ENCODE data around the gene CATSPER3.

Gene CATSPER3

DNA sequence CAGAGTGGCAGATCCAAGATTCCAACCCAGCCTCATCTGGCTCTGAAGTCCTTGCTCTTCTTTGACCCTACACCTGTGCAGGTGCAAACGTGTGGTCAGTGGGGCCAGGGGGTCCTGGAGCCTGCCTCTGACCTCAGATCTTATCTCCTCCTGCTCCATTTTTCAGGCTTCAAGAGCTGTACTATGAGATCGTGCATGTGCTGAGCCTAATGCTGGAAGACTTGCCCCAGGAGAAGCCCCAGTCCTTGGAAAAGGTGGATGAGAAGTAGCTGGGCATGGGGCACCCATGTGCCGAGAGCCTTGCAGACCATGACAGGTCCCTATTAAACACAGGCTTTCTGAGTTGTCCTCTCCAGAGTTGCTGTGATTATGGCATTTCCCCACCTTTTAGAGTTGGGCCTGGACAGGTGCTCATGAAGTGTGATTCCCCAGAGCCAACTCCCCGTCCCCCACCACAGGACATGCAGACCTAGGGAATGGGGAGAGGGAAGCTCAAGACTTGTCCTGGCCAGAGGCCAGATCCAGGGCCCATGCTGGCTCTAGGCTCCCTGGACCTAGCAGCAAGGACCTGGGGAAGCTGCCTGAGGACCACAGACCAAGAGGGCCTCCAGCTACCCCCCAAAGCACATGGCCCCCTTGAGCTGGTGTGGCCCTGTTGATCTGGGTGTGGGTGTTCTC lies 43.8 kb downstream of the CATSPER3 start:
- POLR2A ChIA-PET, result no interaction called here
- no peak for DNase-seq (ENCODE audit: extremely low spot score)
- CTCF ChIA-PET, result interaction anchor here (1.4 kb wide), 1 partner anchor 13 kb away, joined by 3 read pairs; no protein-coding TSS in a partner anchor
- TF ChIP-seq FOXA1 (IDR thresholded peaks at IDR 0.05), result no peak
- no peak for TF ChIP-seq TARDBP (IDR thresholded peaks at IDR 0.05)
- TF ChIP-seq BHLHE40 (IDR thresholded peaks at IDR 0.05; ENCODE audit: borderline replicate concordance), result no peak
- TF ChIP-seq SP1 (IDR thresholded peaks at IDR 0.05), result no peak
- TF ChIP-seq LEF1 (IDR thresholded peaks at IDR 0.05; ENCODE audit: borderline replicate concordance), result no peak
- no peak for TF ChIP-seq HDGF (IDR thresholded peaks at IDR 0.05; ENCODE audit: borderline replicate concordance)
- no peak for TF ChIP-seq L3MBTL2 (conservative IDR thresholded peaks at IDR 0.05)
- TF ChIP-seq SUZ12 (IDR thresholded peaks at IDR 0.05), result no peak
- TF ChIP-seq FOXM1 (IDR thresholded peaks at IDR 0.05; ENCODE audit: borderline replicate concordance), result no peak

DNA sequence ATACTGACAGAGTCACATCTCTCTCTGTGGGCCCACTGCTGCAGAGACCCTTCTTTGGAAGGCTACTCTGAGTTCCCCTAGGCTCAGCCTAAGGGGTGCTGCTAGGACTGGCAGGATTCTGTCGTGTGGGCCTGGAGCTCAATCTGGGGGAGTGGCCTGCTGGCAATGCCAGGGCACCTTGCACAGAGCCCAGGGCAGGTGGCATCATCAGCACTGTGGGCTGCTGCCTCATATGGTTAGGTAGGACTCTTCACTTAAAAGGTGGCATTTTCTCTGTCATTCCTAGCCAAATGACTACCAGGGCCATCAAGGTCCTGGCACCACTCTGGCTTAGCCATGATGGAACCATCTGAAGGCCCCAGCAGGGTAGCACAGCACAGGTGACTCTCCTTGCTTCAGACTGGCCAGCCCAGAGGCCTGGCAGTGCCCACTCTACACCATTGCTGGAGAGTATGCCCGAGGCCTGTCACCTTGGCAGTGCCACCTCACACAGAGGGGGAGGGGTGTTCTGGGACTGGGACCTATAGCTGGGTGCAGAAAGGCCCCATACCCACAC lies 44.4 kb downstream of the CATSPER3 start:
- TF ChIP-seq FOXM1 (IDR thresholded peaks at IDR 0.05; ENCODE audit: borderline replicate concordance) (no peak), ZNF384 (IDR thresholded peaks at IDR 0.05) (no peak), FOXK2 (IDR thresholded peaks at IDR 0.05) (no peak), TARDBP (IDR thresholded peaks at IDR 0.05) (no peak), CTBP1 (IDR thresholded peaks at IDR 0.05; ENCODE audit: borderline replicate concordance) (no peak), BHLHE40 (IDR thresholded peaks at IDR 0.05; ENCODE audit: borderline replicate concordance) (no peak), SUZ12 (IDR thresholded peaks at IDR 0.05) (no peak)
- TF ChIP-seq, protein P1, sequence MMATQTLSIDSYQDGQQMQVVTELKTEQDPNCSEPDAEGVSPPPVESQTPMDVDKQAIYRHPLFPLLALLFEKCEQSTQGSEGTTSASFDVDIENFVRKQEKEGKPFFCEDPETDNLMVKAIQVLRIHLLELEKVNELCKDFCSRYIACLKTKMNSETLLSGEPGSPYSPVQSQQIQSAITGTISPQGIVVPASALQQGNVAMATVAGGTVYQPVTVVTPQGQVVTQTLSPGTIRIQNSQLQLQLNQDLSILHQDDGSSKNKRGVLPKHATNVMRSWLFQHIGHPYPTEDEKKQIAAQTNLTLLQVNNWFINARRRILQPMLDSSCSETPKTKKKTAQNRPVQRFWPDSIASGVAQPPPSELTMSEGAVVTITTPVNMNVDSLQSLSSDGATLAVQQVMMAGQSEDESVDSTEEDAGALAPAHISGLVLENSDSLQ (IDR thresholded peaks at IDR 0.05), result no peak
- POLR2A ChIA-PET, result interaction anchor here (1.3 kb wide), 1 partner anchor 174 kb away, joined by 3 read pairs; no protein-coding TSS in a partner anchor
- no peak for DNase-seq (ENCODE audit: extremely low spot score)
- CTCF ChIA-PET, result interaction anchor here (0.6 kb wide), 1 partner anchor 109 kb away, joined by 3 read pairs; no protein-coding TSS in a partner anchor

DNA sequence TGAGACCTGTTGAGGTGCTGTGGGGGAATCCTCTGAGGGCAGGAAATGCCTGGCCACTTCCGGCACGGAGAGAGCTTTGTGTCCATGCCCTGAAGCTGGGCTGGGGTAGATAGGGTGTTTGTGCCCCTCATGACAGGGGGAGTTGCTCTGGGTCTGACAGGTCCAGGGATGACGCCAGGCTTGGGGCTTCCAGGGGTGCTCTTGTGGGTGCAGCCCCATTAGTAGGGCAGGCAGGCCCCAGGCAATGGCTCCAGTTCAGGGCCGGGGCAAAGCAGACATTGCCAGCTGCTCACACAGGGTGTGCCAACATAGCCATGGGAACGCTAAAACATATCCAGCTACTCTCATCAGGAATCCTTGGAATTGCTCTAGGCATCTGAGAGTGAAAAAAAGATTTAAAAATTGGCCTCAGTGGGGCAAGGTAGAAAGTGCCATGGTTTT lies 45.3 kb downstream of the CATSPER3 start:
- TF ChIP-seq ELF4 (IDR thresholded peaks at IDR 0.05), result no peak
- no peak for TF ChIP-seq FOXM1 (IDR thresholded peaks at IDR 0.05; ENCODE audit: borderline replicate concordance)
- TF ChIP-seq LEF1 (IDR thresholded peaks at IDR 0.05; ENCODE audit: borderline replicate concordance), result no peak
- no peak for TF ChIP-seq ZNF384 (IDR thresholded peaks at IDR 0.05)
- TF ChIP-seq L3MBTL2 (conservative IDR thresholded peaks at IDR 0.05), result no peak
- TF ChIP-seq HDGF (IDR thresholded peaks at IDR 0.05; ENCODE audit: borderline replicate concordance), result no peak
- no peak for TF ChIP-seq FOXK2 (IDR thresholded peaks at IDR 0.05)
- no peak for TF ChIP-seq SUZ12 (IDR thresholded peaks at IDR 0.05)
- no peak for TF ChIP-seq NFRKB (IDR thresholded peaks at IDR 0.05)
- TF ChIP-seq FOXA1 (IDR thresholded peaks at IDR 0.05), result no peak
- no peak for TF ChIP-seq TARDBP (IDR thresholded peaks at IDR 0.05)
- TF ChIP-seq, protein P1 (IDR thresholded peaks at IDR 0.05), result no peak
- TF ChIP-seq CTBP1 (IDR thresholded peaks at IDR 0.05; ENCODE audit: borderline replicate concordance), result no peak
- TF ChIP-seq ARNT (IDR thresholded peaks at IDR 0.05), result no peak
- no peak for TF ChIP-seq BHLHE40 (IDR thresholded peaks at IDR 0.05; ENCODE audit: borderline replicate concordance)
- no peak for TF ChIP-seq SP1 (IDR thresholded peaks at IDR 0.05)
- ChIA-PET POLR2A (interaction anchor here (1.3 kb wide), 1 partner anchor 173 kb away, joined by 3 read pairs; no protein-coding TSS in a partner anchor), CTCF (interaction anchor here (0.6 kb wide), 2 partner anchors 108 to 194 kb away, joined by 3 read pairs; no protein-coding TSS in a partner anchor)
- DNase-seq (ENCODE audit: extremely low spot score), result no peak

DNA sequence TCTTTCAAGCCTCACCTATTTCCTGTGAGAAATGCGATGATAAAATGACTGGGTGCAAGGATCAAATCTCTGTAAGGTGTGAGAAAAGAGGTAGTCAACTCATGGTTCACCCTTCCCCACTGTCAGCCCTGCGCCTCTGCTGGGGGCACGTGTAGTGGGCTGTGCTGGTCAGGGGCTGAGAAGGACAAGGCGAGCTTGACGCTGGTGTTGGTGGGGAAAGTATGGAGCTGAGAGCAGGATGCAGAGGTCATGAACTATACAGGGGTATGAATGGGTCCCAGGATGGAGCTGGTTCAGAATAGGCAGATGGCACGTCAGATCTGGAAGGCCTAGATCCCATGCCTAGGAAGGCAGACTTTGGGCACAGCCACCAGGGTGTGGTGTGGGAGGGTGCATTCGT lies 45.7 kb downstream of the CATSPER3 start:
- ChIA-PET POLR2A (interaction anchor here (1.3 kb wide), 1 partner anchor 173 kb away, joined by 3 read pairs; no protein-coding TSS in a partner anchor), CTCF (no interaction called here)
- no peak for DNase-seq (ENCODE audit: extremely low spot score)
- no peak for TF ChIP-seq ELF4 (IDR thresholded peaks at IDR 0.05)
- TF ChIP-seq CTBP1 (IDR thresholded peaks at IDR 0.05; ENCODE audit: borderline replicate concordance), result no peak
- no peak for TF ChIP-seq L3MBTL2 (conservative IDR thresholded peaks at IDR 0.05)
- no peak for TF ChIP-seq ZNF384 (IDR thresholded peaks at IDR 0.05)
- TF ChIP-seq SP1 (IDR thresholded peaks at IDR 0.05), result no peak
- no peak for TF ChIP-seq NFRKB (IDR thresholded peaks at IDR 0.05)
- no peak for TF ChIP-seq FOXA1 (IDR thresholded peaks at IDR 0.05)
- no peak for TF ChIP-seq BHLHE40 (IDR thresholded peaks at IDR 0.05; ENCODE audit: borderline replicate concordance)
- no peak for TF ChIP-seq ARNT (IDR thresholded peaks at IDR 0.05)
- TF ChIP-seq, protein P1 (IDR thresholded peaks at IDR 0.05), result no peak

DNA sequence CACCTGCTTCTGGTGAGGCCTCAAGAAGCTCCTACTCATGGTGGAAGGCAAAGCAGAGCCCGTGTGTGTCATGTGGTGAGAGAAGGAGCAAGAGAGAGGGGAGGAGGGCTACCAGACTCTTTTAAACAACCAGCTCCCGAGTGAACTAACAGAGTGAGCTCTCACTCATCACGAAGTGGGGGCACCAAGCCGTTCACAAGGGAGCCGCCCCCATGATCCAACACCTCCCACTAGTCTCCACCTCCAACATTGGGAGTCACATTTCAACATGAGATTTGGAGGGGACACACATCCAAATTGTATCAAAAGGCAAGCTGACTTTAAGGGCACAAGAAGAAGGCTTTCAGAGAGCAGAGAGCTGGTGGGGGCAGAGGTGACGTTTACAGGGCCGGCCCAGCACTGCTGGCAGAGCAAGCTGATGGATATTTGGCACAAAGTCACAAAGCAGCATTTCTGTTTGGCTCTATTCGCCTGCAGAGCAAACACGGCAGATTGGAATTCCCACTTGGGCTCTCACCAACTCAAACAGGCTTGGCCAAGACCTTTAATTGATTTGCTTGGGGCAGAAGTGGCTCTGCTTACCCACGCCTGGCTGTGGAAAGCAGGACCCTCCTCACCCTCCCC lies 46.4 kb downstream of the CATSPER3 start:
- ChIA-PET CTCF (no interaction called here), POLR2A (no interaction called here)
- no peak for TF ChIP-seq BHLHE40 (IDR thresholded peaks at IDR 0.05; ENCODE audit: borderline replicate concordance)
- TF ChIP-seq CTBP1 (IDR thresholded peaks at IDR 0.05; ENCODE audit: borderline replicate concordance), result no peak
- no peak for TF ChIP-seq ZNF384 (IDR thresholded peaks at IDR 0.05)
- TF ChIP-seq, protein P1 (IDR thresholded peaks at IDR 0.05), result no peak
- TF ChIP-seq SUZ12 (IDR thresholded peaks at IDR 0.05), result no peak
- TF ChIP-seq HDGF (IDR thresholded peaks at IDR 0.05; ENCODE audit: borderline replicate concordance), result no peak
- TF ChIP-seq NFRKB (IDR thresholded peaks at IDR 0.05), result no peak
- TF ChIP-seq ARNT (IDR thresholded peaks at IDR 0.05), result no peak
- no peak for TF ChIP-seq FOXK2 (IDR thresholded peaks at IDR 0.05)
- no peak for TF ChIP-seq L3MBTL2 (conservative IDR thresholded peaks at IDR 0.05)
- no peak for TF ChIP-seq TARDBP (IDR thresholded peaks at IDR 0.05)
- no peak for TF ChIP-seq FOXA1 (IDR thresholded peaks at IDR 0.05)
- no peak for TF ChIP-seq ELF4 (IDR thresholded peaks at IDR 0.05)
- TF ChIP-seq LEF1 (IDR thresholded peaks at IDR 0.05; ENCODE audit: borderline replicate concordance), result no peak
- no peak for TF ChIP-seq FOXM1 (IDR thresholded peaks at IDR 0.05; ENCODE audit: borderline replicate concordance)
- TF ChIP-seq SP1 (IDR thresholded peaks at IDR 0.05), result no peak
- DNase-seq (ENCODE audit: extremely low spot score), result no peak

All from HEK293T (cell line).